HUES6 (cell line): ENCODE data around the gene CXorf58.
"Not testable (repeated sequence)": the region's sequence is repeated elsewhere in the genome, so short reads cannot be mapped to it uniquely, and the experiment has no call there.

Experiments used
- H3K27ac ChIP-seq: 2 replicates; pipeline ENCODE4 v1.7.0; 2013; ENCODE audit warnings: low read depth, mild to moderate bottlenecking, low read length, inconsistent platforms
- H3K27me3 ChIP-seq: 2 replicates; pipeline ENCODE4 v1.6.1; 2013; ENCODE audit warnings: low read length; ENCODE audit not compliant: control insufficient read depth, insufficient read depth
- H3K36me3 ChIP-seq: 2 replicates; pipeline ENCODE4 v1.6.1; 2013; ENCODE audit warnings: low read length; ENCODE audit not compliant: control insufficient read depth, insufficient read depth
- H3K4me1 ChIP-seq: 2 replicates; pipeline ENCODE4 v1.6.1; 2013; ENCODE audit warnings: low read length; ENCODE audit not compliant: control insufficient read depth, insufficient read depth
- H3K4me3 ChIP-seq: 2 replicates; pipeline ENCODE4 v1.5.1; 2013; ENCODE audit warnings: low read depth, low read length
- H3K9ac ChIP-seq: one replicate; pipeline ENCODE4 v1.6.1; 2013; ENCODE audit warnings: mild to moderate bottlenecking, low read length
- H3K9me3 ChIP-seq: 2 replicates; pipeline ENCODE4 v1.6.1; 2013; ENCODE audit warnings: low read depth, low read length; ENCODE audit not compliant: control insufficient read depth, insufficient read depth

Gene CXorf58

GRCh38 chrX:23884427-23885024 lies 23.3 kb upstream of the CXorf58 start:
- H3K4me3 ChIP-seq, result no peak overlapping the region
- H3K27me3 ChIP-seq, result no peaks in the 10 kb centered on the region; the same call in 1 of the 2 replicates
- H3K9me3 ChIP-seq, result no peaks in the 10 kb centered on the region
- H3K27ac ChIP-seq, result peak overlapping the region; percentile 37; the same call in 1 of the 2 replicates
- peaks cover 31% of the 10 kb centered on the region for H3K4me1 ChIP-seq
- no peak overlapping the region for H3K9ac ChIP-seq
- H3K36me3 ChIP-seq, result no peaks in the 10 kb centered on the region

- H3K9ac ChIP-seq, result no peak overlapping the region
- no peak overlapping the region for H3K4me3 ChIP-seq
- H3K4me1 ChIP-seq, result peaks cover 31% of the 10 kb centered on the region
- no peak overlapping the region for H3K27ac ChIP-seq
- H3K36me3 ChIP-seq, result no peaks in the 10 kb centered on the region
- no peaks in the 10 kb centered on the region; the same call in 1 of the 2 replicates for H3K27me3 ChIP-seq
- no peaks in the 10 kb centered on the region for H3K9me3 ChIP-seq
Measured at GRCh38 chrX:23885803-23886202, 22.0 kb upstream of the CXorf58 start.

GRCh38 chrX:23887451-23887850 lies 20.4 kb upstream of the CXorf58 start:
- H3K9me3 ChIP-seq, result no peaks in the 10 kb centered on the region
- H3K4me3 ChIP-seq, result no peak overlapping the region
- H3K9ac ChIP-seq, result no peak overlapping the region
- H3K4me1 ChIP-seq, result peaks cover 31% of the 10 kb centered on the region
- H3K27me3 ChIP-seq, result no peaks in the 10 kb centered on the region; the same call in 1 of the 2 replicates
- H3K36me3 ChIP-seq, result no peaks in the 10 kb centered on the region
- H3K27ac ChIP-seq, result no peak overlapping the region

- Histone ChIP-seq H3K9ac (no peak overlapping the region), H3K27ac (no peak overlapping the region), H3K4me3 (no peak overlapping the region), H3K4me1 (peaks cover 30% of the 10 kb centered on the region), H3K36me3 (no peaks in the 10 kb centered on the region; the same call in 1 of the 2 replicates), H3K9me3 (no peaks in the 10 kb centered on the region), H3K27me3 (no peaks in the 10 kb centered on the region; the same call in 1 of the 2 replicates)
Measured at GRCh38 chrX:23887918-23888317, 19.9 kb upstream of the CXorf58 start.

GRCh38 chrX:23888887-23889501 lies 18.8 kb upstream of the CXorf58 start:
- no peak overlapping the region for H3K9ac ChIP-seq
- no peak overlapping the region for H3K27ac ChIP-seq
- H3K27me3 ChIP-seq, result no peaks in the 10 kb centered on the region; the same call in 1 of the 2 replicates
- peaks cover 19% of the 10 kb centered on the region for H3K4me1 ChIP-seq
- no peaks in the 10 kb centered on the region for H3K9me3 ChIP-seq
- no peak overlapping the region for H3K4me3 ChIP-seq
- no peaks in the 10 kb centered on the region; the same call in 1 of the 2 replicates for H3K36me3 ChIP-seq

- H3K27me3 ChIP-seq, result no peaks in the 10 kb centered on the region; the same call in 1 of the 2 replicates
- no peak overlapping the region for H3K4me3 ChIP-seq
- no peaks in the 10 kb centered on the region; the same call in 1 of the 2 replicates for H3K36me3 ChIP-seq
- no peaks in the 10 kb centered on the region for H3K9me3 ChIP-seq
- peaks cover 5% of the 10 kb centered on the region; the same call in 1 of the 2 replicates for H3K4me1 ChIP-seq
- H3K27ac ChIP-seq, result no peak overlapping the region
- H3K9ac ChIP-seq, result no peak overlapping the region
Measured at GRCh38 chrX:23890933-23891332, 16.9 kb upstream of the CXorf58 start.

- not testable (repeated sequence) for H3K4me3 ChIP-seq, H3K9ac ChIP-seq, H3K27me3 ChIP-seq, H3K9me3 ChIP-seq, H3K27ac ChIP-seq, H3K36me3 ChIP-seq
- H3K4me1 ChIP-seq, result peaks cover 11% of the 10 kb centered on the region
Measured at GRCh38 chrX:23894993-23895392, 12.8 kb upstream of the CXorf58 start.

- not testable (repeated sequence) for H3K27ac ChIP-seq
Measured at GRCh38 chrX:23896539-23896938, 11.3 kb upstream of the CXorf58 start.

GRCh38 chrX:23896981-23897380 lies 10.8 kb upstream of the CXorf58 start:
- H3K27ac ChIP-seq, result 0 out of 2 replicates have a peak overlapping the region, but pooled peaks have one; percentile 35
- H3K9me3 ChIP-seq, result no peaks in the 10 kb centered on the region
- no peaks in the 10 kb centered on the region for H3K27me3 ChIP-seq
- peaks cover 31% of the 10 kb centered on the region for H3K4me1 ChIP-seq
- H3K4me3 ChIP-seq, result no peak overlapping the region
- H3K9ac ChIP-seq, result no peak overlapping the region
- H3K36me3 ChIP-seq, result no peaks in the 10 kb centered on the region; the same call in 1 of the 2 replicates

More at GRCh38 chrX:23896539-23896938, 11.3 kb upstream of the CXorf58 start:
- not testable (repeated sequence) for H3K9ac ChIP-seq, H3K36me3 ChIP-seq, H3K9me3 ChIP-seq, H3K27me3 ChIP-seq, H3K4me3 ChIP-seq
- peaks cover 26% of the 10 kb centered on the region for H3K4me1 ChIP-seq

GRCh38 chrX:23898412-23898959 lies 9.3 kb upstream of the CXorf58 start:
- no peaks in the 10 kb centered on the region for H3K27me3 ChIP-seq
- H3K4me3 ChIP-seq, result no peak overlapping the region
- no peak overlapping the region for H3K27ac ChIP-seq
- H3K9me3 ChIP-seq, result no peaks in the 10 kb centered on the region
- H3K36me3 ChIP-seq, result no peaks in the 10 kb centered on the region
- H3K4me1 ChIP-seq, result peaks cover 35% of the 10 kb centered on the region
- no peak overlapping the region for H3K9ac ChIP-seq

GRCh38 chrX:23900220-23900797 lies 7.5 kb upstream of the CXorf58 start:
- Histone ChIP-seq H3K9me3 (no peaks in the 10 kb centered on the region), H3K4me3 (no peak overlapping the region), H3K9ac (no peak overlapping the region), H3K4me1 (peaks cover 35% of the 10 kb centered on the region), H3K36me3 (no peaks in the 10 kb centered on the region), H3K27ac (no peak overlapping the region), H3K27me3 (no peaks in the 10 kb centered on the region)
